ENCODE results near the gene TMED6.
"Not testable (repeated sequence)": the region's sequence is repeated elsewhere in the genome, so short reads cannot be mapped to it uniquely, and the experiment has no call there.

The TMED6 gene

GRCh38 chr16:69301861-69302260, 49.7 kb downstream of the TMED6 start:
- DNase-seq (ENCODE audit: low read depth): no peak

DNA sequence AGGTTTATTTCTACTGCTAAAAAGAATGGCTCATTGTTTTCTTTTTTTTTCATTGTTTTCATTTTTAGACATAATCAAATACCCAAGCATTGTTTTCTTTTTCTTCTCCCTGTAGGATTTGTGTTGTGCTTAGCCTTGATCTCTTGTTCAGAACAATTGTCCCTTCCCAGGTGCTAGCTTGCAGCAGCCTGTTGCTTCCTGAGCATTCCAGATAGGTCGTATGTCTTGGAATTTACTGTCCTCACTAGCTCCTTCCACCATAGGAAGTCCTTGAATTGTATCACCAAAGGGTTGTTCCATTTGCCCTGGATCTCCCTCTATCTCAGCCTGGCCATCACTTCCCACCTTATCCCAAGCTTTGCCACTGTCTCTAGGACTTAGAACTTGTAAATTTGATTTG, 50.4 kb downstream of the TMED6 start:
- DNase-seq (ENCODE audit: low read depth): no peak

GRCh38 chr16:69298261-69298660, 53.3 kb downstream of the TMED6 start:
- no peak for DNase-seq (ENCODE audit: low read depth)

DNA sequence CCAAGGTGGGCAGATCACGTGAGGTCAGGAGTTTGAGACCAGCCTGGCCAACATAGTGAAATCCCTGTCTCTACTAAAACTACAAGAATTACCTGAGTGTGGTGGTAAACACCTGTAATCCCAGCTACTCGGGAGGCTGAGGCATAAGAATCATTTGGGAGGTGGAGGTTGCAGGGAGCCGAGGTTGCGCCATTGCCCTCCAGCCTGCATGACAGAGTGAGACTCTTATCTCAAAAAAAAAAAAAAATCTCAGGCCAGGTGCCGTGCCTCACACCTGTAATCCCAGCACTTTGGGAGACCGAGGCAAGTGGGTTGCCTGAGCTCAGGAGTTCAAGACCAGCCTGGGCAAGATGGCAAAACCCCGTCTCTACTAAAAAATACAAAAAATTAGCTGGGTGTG, 54.8 kb downstream of the TMED6 start:
- not testable (repeated sequence) for DNase-seq (ENCODE audit: low read depth)

DNA sequence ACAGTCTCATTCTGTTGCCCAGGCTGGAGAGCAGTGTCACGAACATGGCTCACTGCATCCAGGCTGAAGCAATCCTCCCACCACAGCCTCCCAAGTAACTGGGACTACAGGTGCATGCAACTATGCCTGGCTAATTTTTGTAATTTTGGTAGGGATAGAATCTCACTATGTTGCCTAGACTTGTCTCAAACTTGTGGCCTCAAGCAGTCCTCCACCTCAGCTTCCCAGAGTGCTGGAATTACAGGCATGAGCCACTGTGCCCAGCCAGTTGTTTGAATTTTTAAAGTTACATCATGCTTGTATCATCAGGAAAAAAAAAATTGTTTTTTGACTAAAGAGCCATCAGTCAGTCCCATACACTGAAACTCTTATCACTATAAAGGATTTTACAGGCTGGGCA, 57.5 kb downstream of the TMED6 start:
- no peak for DNase-seq (ENCODE audit: low read depth)

DNA sequence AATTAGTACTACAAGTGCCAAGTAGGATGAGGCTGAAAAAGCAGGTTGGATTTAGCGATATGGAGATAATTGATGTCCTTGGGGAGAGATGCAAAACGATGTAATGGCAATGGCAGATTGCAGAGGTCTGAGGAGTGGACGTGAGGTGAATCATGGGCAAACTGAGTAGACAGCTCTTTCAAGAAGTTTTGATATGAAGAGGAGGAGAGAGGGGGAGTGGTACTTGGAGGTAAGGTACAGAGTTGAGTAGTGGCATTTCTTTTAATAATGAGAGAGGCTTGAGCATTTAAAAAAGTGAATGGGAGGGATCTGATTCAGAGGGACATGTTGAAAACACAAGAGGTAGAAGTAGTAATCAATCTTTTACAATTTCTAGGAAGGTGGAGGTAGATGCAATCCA, 58.2 kb downstream of the TMED6 start:
- DNase-seq (ENCODE audit: low read depth): no peak

Measured in GM04504 (cell line).